HG03460 (cell line): Measurements from ENCODE around the gene GOLGA7B.

ENCODE experiments used
- ATAC-seq: cut with Tn5 transposase; IDR thresholded peaks from one replicate; pipeline ENCODE4 v1.9.1; 2021; ENCODE audit not compliant: unreplicated experiment

GOLGA7B gene

DNA sequence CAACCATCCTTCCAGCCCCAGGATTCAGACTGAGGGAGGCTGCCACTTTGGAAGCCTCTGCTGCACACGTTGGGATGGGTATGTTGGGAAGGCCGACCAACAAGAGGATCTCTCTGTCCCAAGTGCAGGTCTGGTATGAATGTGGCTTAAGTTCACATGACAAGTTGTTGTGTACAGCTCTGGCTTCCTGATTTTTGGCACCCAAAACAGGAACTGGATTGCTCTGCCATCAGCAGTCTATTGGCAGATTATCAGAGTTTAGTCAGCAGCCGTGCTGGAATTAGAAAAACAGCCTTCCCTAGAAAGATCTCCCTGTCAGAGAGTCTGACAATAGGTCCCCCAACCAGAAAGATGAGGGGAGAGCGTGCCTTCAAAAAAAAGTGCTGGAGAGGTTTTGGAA, 66.9 kb downstream of the GOLGA7B start:
- no peak for ATAC-seq

DNA sequence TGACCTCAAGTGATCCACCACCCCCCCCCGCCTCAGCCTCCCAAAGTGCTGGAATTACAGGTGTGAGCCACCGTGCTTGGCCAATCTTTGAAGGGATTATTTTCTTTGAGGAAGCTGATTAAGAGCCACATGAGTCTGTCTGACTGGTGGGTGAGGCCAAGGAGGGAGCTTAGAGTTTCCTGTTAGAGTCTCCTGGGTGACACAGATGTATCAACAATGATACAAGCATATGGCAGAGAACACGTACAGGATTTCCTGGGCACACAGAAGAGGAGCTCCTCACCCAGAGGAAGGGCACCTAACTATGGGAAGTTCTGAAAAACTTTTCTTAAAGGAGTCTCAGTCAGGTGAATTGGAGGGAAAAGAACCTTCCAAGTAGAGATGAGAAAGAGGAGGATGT, 69.4 kb downstream of the GOLGA7B start:
- no peak for ATAC-seq

DNA sequence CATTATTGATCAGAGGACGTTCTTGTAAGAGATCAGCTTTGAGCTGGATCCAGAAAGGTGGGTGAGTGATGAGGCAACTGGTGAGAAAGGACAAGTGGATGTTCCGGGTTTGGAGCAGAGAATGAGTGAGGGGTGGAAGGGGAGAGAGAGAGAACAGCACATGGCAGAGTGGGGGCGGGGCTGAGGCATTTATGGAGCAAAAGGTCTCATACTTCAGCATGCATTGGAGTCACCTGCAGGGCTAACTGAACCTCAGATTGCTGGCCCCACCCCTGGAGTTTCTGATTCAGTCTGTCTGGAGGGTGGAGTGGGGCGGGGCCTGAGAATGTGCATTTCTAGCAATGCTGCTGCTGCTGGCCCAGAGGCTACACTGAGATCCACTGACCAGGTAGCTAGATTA, 71.2 kb downstream of the GOLGA7B start:
- no peak for ATAC-seq
